IMR-90 (cell line): Measurements from ENCODE around the gene STK35. TPM values are rescaled to one million over a fixed set of nuclear protein-coding genes. Genes with fewer than 3 reads are reported as not detected.

Experiments
- ATAC-seq: fragments of 200-7000 bp; cut with Tn5 transposase; 2 replicates; pipeline ENCODE4 v1.9.1; 2020; ENCODE audit warnings: low read depth, mild to moderate bottlenecking, moderate library complexity
- BruUV-seq: library from RNA; stranded (reverse); fragments of 400-500 nt; replicated peaks from 2 replicates; lab custom pipeline; 2021; lab: Mats Ljungman, UMichigan
- CTCF ChIA-PET: fragments of 300-600 bp; formaldehyde crosslinking; extraction: SDS; loops from one replicate; lab custom pipeline; 2021; ENCODE audit warnings: antibody characterized with exemption; lab: Yijun Ruan, JAX
- POLR2A ChIA-PET: fragments of 300-600 bp; sonication (Branson Sonifier 250); formaldehyde crosslinking; loops from one replicate; lab custom pipeline; 2022; ENCODE audit warnings: antibody characterized with exemption; ENCODE audit not compliant: unreplicated experiment; lab: Charles Lee
- DNase-seq: peaks from one replicate; pipeline ENCODE4 v3.0.0; 2013
- H2AFZ ChIP-seq: replicated peaks from 2 replicates; pipeline ENCODE3; 2013; ENCODE audit warnings: low read length, mild to moderate bottlenecking; ENCODE audit not compliant: poor library complexity
- H2AK5ac ChIP-seq: 2 replicates; pipeline ENCODE4 v1.6.1; 2013; ENCODE audit warnings: low read depth, low read length, inconsistent platforms
- H2AK9ac ChIP-seq: replicated peaks from 2 replicates; pipeline ENCODE3; 2013; ENCODE audit warnings: mild to moderate bottlenecking, low read depth, low read length, moderate library complexity; ENCODE audit not compliant: poor library complexity
- H2BK120ac ChIP-seq: 2 replicates; pipeline ENCODE4 v1.6.1; 2013; ENCODE audit warnings: low read depth, low read length, inconsistent platforms
- H2BK15ac ChIP-seq: 3 replicates; pipeline ENCODE4 v1.6.1; 2013; ENCODE audit warnings: low read depth, low read length, inconsistent platforms
- H2BK20ac ChIP-seq: 2 replicates; pipeline ENCODE4 v1.6.1; 2013; ENCODE audit warnings: low read depth, mild to moderate bottlenecking, inconsistent platforms, low read length, moderate library complexity
- H2BK5ac ChIP-seq: 2 replicates; pipeline ENCODE4 v1.6.1; 2013; ENCODE audit warnings: mild to moderate bottlenecking, low read depth, low read length, inconsistent platforms; ENCODE audit not compliant: poor library complexity, severe bottlenecking
- H3K14ac ChIP-seq: replicated peaks from 2 replicates; pipeline ENCODE4 v1.6.1; 2013; ENCODE audit warnings: low read depth, low read length, inconsistent platforms
- H3K18ac ChIP-seq: 2 replicates; pipeline ENCODE4 v1.6.1; 2013; ENCODE audit warnings: low read depth, low read length, control low read depth
- H3K23ac ChIP-seq: 2 replicates; pipeline ENCODE4 v1.6.1; 2013; ENCODE audit warnings: low read depth, low read length, inconsistent platforms
- H3K27ac ChIP-seq: 2 replicates; pipeline ENCODE4 v1.5.1; 2013; ENCODE audit warnings: mild to moderate bottlenecking, control low read depth, low read length; ENCODE audit not compliant: insufficient read depth
- H3K27me3 ChIP-seq: 2 replicates; pipeline ENCODE4 v1.6.1; 2013; ENCODE audit warnings: low read length; ENCODE audit not compliant: control insufficient read depth, insufficient read depth
- H3K36me3 ChIP-seq: 2 replicates; pipeline ENCODE4 v1.6.1; 2013; ENCODE audit warnings: low read length, mixed read lengths; ENCODE audit not compliant: control insufficient read depth, insufficient read depth
- H3K4ac ChIP-seq: 2 replicates; pipeline ENCODE4 v1.6.1; 2013; ENCODE audit warnings: low read depth, low read length, inconsistent platforms
- H3K4me1 ChIP-seq: 2 replicates; pipeline ENCODE4 v1.6.1; 2013; ENCODE audit warnings: low read length, mixed read lengths; ENCODE audit not compliant: control insufficient read depth, insufficient read depth
- H3K4me2 ChIP-seq: 2 replicates; pipeline ENCODE4 v1.6.1; 2013; ENCODE audit warnings: low read depth, mild to moderate bottlenecking, control low read depth, low read length, moderate library complexity
- H3K4me3 ChIP-seq: 2 replicates; pipeline ENCODE4 v1.5.1; 2013; ENCODE audit warnings: low read depth, mild to moderate bottlenecking, control low read depth, low read length, moderate library complexity; ENCODE audit not compliant: insufficient read depth
- H3K56ac ChIP-seq: 2 replicates; pipeline ENCODE4 v1.6.1; 2013; ENCODE audit warnings: low read length, inconsistent platforms; ENCODE audit not compliant: insufficient read depth; ENCODE audit errors: extremely low read depth
- H3K79me1 ChIP-seq, 2 experiments: 2 replicates each; pipeline ENCODE4 v1.6.1; 2013; ENCODE audit warnings: low read length in 2 of 2, inconsistent platforms in 1 of 2, low read depth in 1 of 2
- H3K9ac ChIP-seq: 2 replicates; pipeline ENCODE4 v1.6.1; 2013; ENCODE audit warnings: low read depth, low read length, control low read depth
- H3K9me1 ChIP-seq: 2 replicates; pipeline ENCODE4 v1.6.1; 2013; ENCODE audit warnings: low read length, inconsistent platforms; ENCODE audit not compliant: insufficient read depth
- H3K9me3 ChIP-seq: 2 replicates; pipeline ENCODE4 v1.6.1; 2013; ENCODE audit warnings: low read length; ENCODE audit not compliant: control insufficient read depth, insufficient read depth
- H4K20me1 ChIP-seq: 2 replicates; pipeline ENCODE4 v1.6.1; 2013; ENCODE audit warnings: low read length, inconsistent platforms; ENCODE audit not compliant: insufficient read depth
- H4K5ac ChIP-seq: 2 replicates; pipeline ENCODE4 v1.6.1; 2013; ENCODE audit warnings: mild to moderate bottlenecking, low read depth, low read length, control low read depth
- H4K8ac ChIP-seq, 2 experiments: 2 replicates each; pipeline ENCODE4 v1.6.1; 2013; ENCODE audit warnings: low read depth in 2 of 2, low read length in 2 of 2, control low read depth in 1 of 2, inconsistent platforms in 1 of 2
- H4K91ac ChIP-seq: 2 replicates; pipeline ENCODE4 v1.6.1; 2013; ENCODE audit warnings: low read depth, low read length, inconsistent platforms; ENCODE audit not compliant: insufficient read depth
- CEBPB ChIP-seq: IDR thresholded peaks from 2 replicates; pipeline ENCODE4 v1.6.1; 2012; ENCODE audit warnings: low read depth, low read length, improper control_type of control experiment
- MAZ ChIP-seq: IDR thresholded peaks from 2 replicates; pipeline ENCODE4 v1.6.1; 2012; ENCODE audit warnings: low read depth, mild to moderate bottlenecking, low read length, improper control_type of control experiment, moderate library complexity, borderline replicate concordance
- WGBS, 2 experiments: methylation state at CpG; one replicate each; pipeline versions ENCODE4 v1.1.5 to v1.1.7; 2013; ENCODE audit warnings: missing lambda C conversion rate in 2 of 2; ENCODE audit not compliant: insufficient read length in 1 of 2; ENCODE audit errors: extremely low coverage in 2 of 2; 5-methylcytosine and 5-hydroxymethylcytosine counted together
- dilution Hi-C: fragments of 300-500 bp; cut with HindIII; formaldehyde crosslinking; loops from one replicate; pipeline ENCODE4 v1.14.3; 2018; ENCODE audit warnings: low sequenced_read_pairs; ENCODE audit not compliant: unreplicated experiment
- in situ Hi-C: fragments of 300-500 bp; cut with MboI; formaldehyde crosslinking; loops from 3 replicates; pipeline ENCODE4 v1.14.3; 2019; ENCODE audit warnings: low sequenced_read_pairs, inconsistent platforms, mixed read lengths
- intact Hi-C: fragments of 100-400 bp; cut with micrococcal nuclease; formaldehyde crosslinking; loops from 2 replicates; pipeline ENCODE4 v1.10.0; 2022
- polyA plus RNA-seq, 3 experiments: library from polyadenylated mRNA; depleted of rRNA; stranded (reverse); fragments of >200 nt; gene quantifications; 2 replicates each; pipeline ENCODE4 v1.2.3, GENCODE V29; 2012; ENCODE audit warnings: low replicate concordance in 1 of 3
- total RNA-seq: library from RNA; depleted of rRNA; stranded (reverse); fragments of >200 nt; gene quantifications from 2 replicates; pipeline ENCODE4 v1.2.3, GENCODE V29; 2012
- TF ChIP-seq, protein P1 (sequence below): conservative IDR thresholded peaks from 2 replicates; pipeline ENCODE4 v1.5.1; 2012; ENCODE audit warnings: mild to moderate bottlenecking, low read depth, low read length, improper control_type of control experiment

STK35 gene
- total and polyA plus RNA-seq, 2 of the 4 experiments (the other 2 are of a cell fraction), result 11.1 to 12.0 TPM

DNA sequence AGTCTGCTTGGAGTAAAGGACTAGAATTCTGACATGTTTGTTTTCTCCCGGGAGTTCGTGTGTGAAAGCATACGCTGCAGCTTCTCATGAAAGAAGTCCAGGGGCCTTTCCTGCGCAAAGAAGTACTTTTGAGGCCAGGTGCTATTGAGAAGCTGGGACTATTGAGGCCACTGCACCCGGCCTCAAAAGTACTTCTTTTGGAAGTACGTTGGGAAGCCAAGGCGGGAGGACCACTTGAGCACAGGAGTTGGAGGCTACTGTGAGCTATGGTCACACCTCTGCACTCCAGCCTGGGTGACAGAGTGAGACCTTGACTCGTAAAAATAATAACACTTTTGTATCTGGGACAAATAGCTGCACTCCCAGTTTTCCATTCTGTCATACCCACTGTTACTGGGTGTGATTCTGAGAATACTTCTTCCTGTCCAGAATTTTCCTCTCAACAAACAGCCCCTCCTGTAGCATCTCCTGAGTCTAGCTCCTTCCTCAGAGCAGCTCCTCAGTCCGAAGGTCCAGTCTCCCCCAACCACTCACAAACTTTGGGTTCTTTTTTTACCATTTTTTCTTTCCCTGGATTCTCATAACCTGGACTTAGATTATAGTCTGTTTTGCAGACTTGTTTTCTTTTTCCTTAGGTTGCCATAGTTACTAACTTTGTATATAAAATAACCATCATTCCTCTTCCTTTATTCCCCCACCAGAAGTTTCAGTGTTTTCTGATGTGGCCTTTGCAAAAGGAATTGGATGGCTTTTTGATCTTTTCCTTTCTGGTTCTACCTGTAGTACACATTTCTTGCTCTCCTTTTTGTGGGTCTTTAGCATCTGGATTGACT lies 12.7 kb downstream of the STK35 start (continued):
- no peak for TF ChIP-seq MAZ

DNA sequence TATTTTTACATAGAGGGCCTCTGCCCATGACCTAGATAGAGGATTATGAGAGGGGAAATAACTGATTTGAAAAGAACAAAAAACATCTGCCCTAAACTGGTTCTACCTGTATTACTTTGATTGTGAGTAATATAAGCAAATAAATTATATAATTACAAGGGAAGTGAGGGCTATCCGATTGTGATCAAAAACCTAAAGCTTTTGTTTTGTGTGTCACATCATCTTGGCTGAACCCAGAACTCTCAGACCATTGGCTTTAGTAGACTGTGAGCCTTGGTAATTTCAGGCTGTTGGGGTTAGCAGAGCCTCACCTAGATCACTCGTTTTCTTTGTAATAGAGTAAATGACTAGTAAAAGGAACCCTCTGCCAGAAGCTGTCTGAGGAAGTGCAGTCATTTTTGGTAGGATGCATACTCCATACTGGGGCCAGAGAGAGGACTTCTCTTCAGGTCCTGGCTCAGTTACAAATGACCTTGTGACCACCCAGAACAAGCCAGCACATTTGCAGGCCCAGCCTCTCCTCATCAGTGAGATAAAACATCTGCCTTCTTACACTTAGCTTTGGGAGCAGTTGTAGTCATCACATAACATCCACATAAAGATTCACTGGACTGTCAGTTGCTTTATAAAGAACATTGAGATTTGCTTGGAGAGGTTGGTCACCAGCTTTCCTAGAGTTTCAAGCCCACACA lies 13.5 kb downstream of the STK35 start:
- DNase-seq, result peak; percentile 72
- in situ Hi-C loops, result loop anchor here (25.0 kb wide), 1 partner anchor 697 kb away; the partner anchor contains the start of genes C20orf141, CPXM1 and TMEM239
- no peak overlapping the region for H4K5ac ChIP-seq

More for the DNA sequence above, 13.5 kb downstream of the STK35 start:
- Histone ChIP-seq H3K4me3 (no peak overlapping the region), H2BK20ac (no peak overlapping the region), H2BK15ac (no peak overlapping the region), H2BK5ac (peak overlapping the region; percentile 12), H3K27ac (peak overlapping the region; percentile 45; the same call in 1 of the 2 replicates), H2AK5ac (no peak overlapping the region), H3K4ac (no peak overlapping the region), H4K20me1 (peaks cover 57% of the 10 kb centered on the region), H3K9me3 (no peaks in the 10 kb centered on the region), H3K27me3 (no peaks in the 10 kb centered on the region), H2BK120ac (no peak overlapping the region), H2AK9ac (no peak overlapping the region), H3K36me3 (peaks cover 18% of the 10 kb centered on the region), H3K56ac (no peak overlapping the region), H3K4me2 (peak overlapping the region; percentile 54), H2AFZ (no peak overlapping the region), H3K14ac (no peak overlapping the region), H3K9me1 (peaks cover 33% of the 10 kb centered on the region), H3K23ac (no peak overlapping the region), H3K4me1 (peaks cover 11% of the 10 kb centered on the region), H4K91ac (no peak overlapping the region), H3K79me1 (peaks cover 63 to 88% of the 10 kb centered on the region in 2 experiments), H3K9ac (no peak overlapping the region), H3K18ac (no peak overlapping the region), H4K8ac (no peak overlapping the region)
- no CpG with 5 or more reads among the region's 2 CpGs for WGBS, 2 experiments
- BruUV-seq, result no TSS peak
- TF ChIP-seq, protein P1, sequence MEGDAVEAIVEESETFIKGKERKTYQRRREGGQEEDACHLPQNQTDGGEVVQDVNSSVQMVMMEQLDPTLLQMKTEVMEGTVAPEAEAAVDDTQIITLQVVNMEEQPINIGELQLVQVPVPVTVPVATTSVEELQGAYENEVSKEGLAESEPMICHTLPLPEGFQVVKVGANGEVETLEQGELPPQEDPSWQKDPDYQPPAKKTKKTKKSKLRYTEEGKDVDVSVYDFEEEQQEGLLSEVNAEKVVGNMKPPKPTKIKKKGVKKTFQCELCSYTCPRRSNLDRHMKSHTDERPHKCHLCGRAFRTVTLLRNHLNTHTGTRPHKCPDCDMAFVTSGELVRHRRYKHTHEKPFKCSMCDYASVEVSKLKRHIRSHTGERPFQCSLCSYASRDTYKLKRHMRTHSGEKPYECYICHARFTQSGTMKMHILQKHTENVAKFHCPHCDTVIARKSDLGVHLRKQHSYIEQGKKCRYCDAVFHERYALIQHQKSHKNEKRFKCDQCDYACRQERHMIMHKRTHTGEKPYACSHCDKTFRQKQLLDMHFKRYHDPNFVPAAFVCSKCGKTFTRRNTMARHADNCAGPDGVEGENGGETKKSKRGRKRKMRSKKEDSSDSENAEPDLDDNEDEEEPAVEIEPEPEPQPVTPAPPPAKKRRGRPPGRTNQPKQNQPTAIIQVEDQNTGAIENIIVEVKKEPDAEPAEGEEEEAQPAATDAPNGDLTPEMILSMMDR, result no peak
- no peak for TF ChIP-seq CEBPB
- ATAC-seq, result peak; percentile 77
- POLR2A ChIA-PET, result no interaction called here
- intact Hi-C loops, result loop anchor here (10.0 kb wide), 1 partner anchor 340 kb away; no protein-coding TSS in a partner anchor
- CTCF ChIA-PET, result interaction anchor here (0.6 to 1.1 kb wide), 2 partner anchors 57 to 342 kb away, joined by 3 to 5 read pairs; no protein-coding TSS in a partner anchor
- dilution Hi-C loops, result no loop called here
